Neural cell (in vitro differentiated cells): ENCODE results near the gene REEP1. TPM values are rescaled to one million over a fixed set of nuclear protein-coding genes. Genes with fewer than 3 reads are reported as not detected.

Experiments
- H2AFZ ChIP-seq: fragments of 200-600, 300-800 bp; sonication (generic), shearing (Covaris generic); 2 replicates; pipeline ENCODE4 v1.6.0; 2014; ENCODE audit warnings: low read depth, mild to moderate bottlenecking, antibody characterized with exemption, low read length, moderate library complexity
- H3F3A ChIP-seq: fragments of 200-600 bp; shearing (Covaris generic); 2 replicates; pipeline ENCODE4 v1.6.1; 2016; ENCODE audit warnings: mild to moderate bottlenecking, moderate library complexity, mixed read lengths, antibody characterized with exemption, low read length; ENCODE audit not compliant: insufficient read depth, poor library complexity, severe bottlenecking
- H3K27ac ChIP-seq: fragments of 200-600, 300-800 bp; sonication (generic), shearing (Covaris generic); 2 replicates; pipeline ENCODE4 v1.5.1; 2014; ENCODE audit warnings: mild to moderate bottlenecking, low read length, moderate library complexity
- H3K27me3 ChIP-seq: fragments of 300-800, 200-600 bp; sonication (generic), shearing (Covaris generic); 2 replicates; pipeline ENCODE4 v1.6.0; 2014; ENCODE audit warnings: mild to moderate bottlenecking, low read depth, low read length, moderate library complexity; ENCODE audit not compliant: insufficient read depth
- H3K36me3 ChIP-seq: fragments of 300-800, 200-600 bp; sonication (generic), shearing (Covaris generic); 2 replicates; pipeline ENCODE4 v1.5.1; 2014; ENCODE audit warnings: mild to moderate bottlenecking, antibody characterized with exemption, low read length, moderate library complexity; ENCODE audit not compliant: insufficient read depth
- H3K4me2 ChIP-seq: fragments of 300-800, 200-600 bp; sonication (generic), shearing (Covaris generic); 2 replicates; pipeline ENCODE4 v1.6.0; 2014; ENCODE audit warnings: mild to moderate bottlenecking, low read length
- H3K4me3 ChIP-seq: fragments of 300-800, 200-600 bp; sonication (generic), shearing (Covaris generic); 2 replicates; pipeline ENCODE4 v1.5.1; 2014; ENCODE audit warnings: mild to moderate bottlenecking, low read length, moderate library complexity
- H3K79me2 ChIP-seq: fragments of 200-600 bp; shearing (Covaris generic); replicated peaks from 2 replicates; pipeline ENCODE4 v1.6.0; 2014; ENCODE audit warnings: mild to moderate bottlenecking, low read length, moderate library complexity; ENCODE audit not compliant: insufficient read depth
- H3K9ac ChIP-seq: fragments of 300-800, 200-600 bp; sonication (generic), shearing (Covaris generic); 2 replicates; pipeline ENCODE4 v1.6.1; 2016; ENCODE audit warnings: mild to moderate bottlenecking, low read length, mixed read lengths
- H3K9me2 ChIP-seq: fragments of 200-600 bp; shearing (Covaris generic); 2 replicates; pipeline ENCODE4 v1.6.1; 2016; ENCODE audit warnings: mild to moderate bottlenecking, low read length, mixed read lengths; ENCODE audit not compliant: insufficient read depth
- H3K9me3 ChIP-seq: fragments of 200-600, 300-800 bp; sonication (generic), shearing (Covaris generic); 2 replicates; pipeline ENCODE4 v1.6.1; 2016; ENCODE audit warnings: mild to moderate bottlenecking, mixed run types, low read length, moderate library complexity, mixed read lengths
- H4K20me1 ChIP-seq: fragments of 200-600 bp; shearing (Covaris generic); 2 replicates; pipeline ENCODE4 v1.6.1; 2016; ENCODE audit warnings: mild to moderate bottlenecking, mixed run types; ENCODE audit not compliant: insufficient read depth
- CTCF ChIP-seq: fragments of 450-650 bp; IDR thresholded peaks from 2 replicates; pipeline ENCODE4 v1.5.1; 2014; ENCODE audit warnings: antibody characterized with exemption, mild to moderate bottlenecking, moderate library complexity; ENCODE audit not compliant: poor library complexity, severe bottlenecking
- EP300 ChIP-seq: fragments of 450-650 bp; conservative IDR thresholded peaks from 2 replicates; pipeline ENCODE4 v1.6.1; 2014; ENCODE audit warnings: antibody characterized with exemption, mild to moderate bottlenecking, moderate library complexity; ENCODE audit not compliant: poor library complexity, severe bottlenecking
- EZH2 ChIP-seq: fragments of 200-600, 300-800 bp; shearing (Covaris generic), sonication (generic); IDR thresholded peaks from 2 replicates; pipeline ENCODE4 v1.6.1; 2014; ENCODE audit warnings: antibody characterized with exemption, low read length, borderline replicate concordance, mild to moderate bottlenecking; ENCODE audit not compliant: insufficient read depth, poor library complexity, severe bottlenecking
- MXI1 ChIP-seq: fragments of 450-650 bp; conservative IDR thresholded peaks from 2 replicates; pipeline ENCODE4 v1.6.1; 2014; ENCODE audit warnings: antibody characterized with exemption, mild to moderate bottlenecking; ENCODE audit not compliant: poor library complexity, severe bottlenecking
- POLR2AphosphoS5 ChIP-seq: IDR thresholded peaks from 2 replicates; pipeline ENCODE4 v1.6.1; 2012
- RAD21 ChIP-seq: fragments of 450-650 bp; conservative IDR thresholded peaks from 2 replicates; pipeline ENCODE4 v1.6.1; 2014; ENCODE audit warnings: antibody characterized with exemption, mild to moderate bottlenecking, moderate library complexity
- SMC3 ChIP-seq: fragments of 450-650 bp; conservative IDR thresholded peaks from 2 replicates; pipeline ENCODE4 v1.6.1; 2014; ENCODE audit warnings: antibody characterized with exemption, mild to moderate bottlenecking, moderate library complexity; ENCODE audit not compliant: poor library complexity
- TAF1 ChIP-seq: IDR thresholded peaks from 2 replicates; pipeline ENCODE4 v1.6.1; 2012; ENCODE audit warnings: low read depth
- polyA plus RNA-seq: library from polyadenylated mRNA; depleted of rRNA; stranded (reverse); fragments of >200 nt; gene quantifications from 2 replicates; pipeline ENCODE4 v1.2.3, GENCODE V29; 2014

REEP1 gene
- polyA plus RNA-seq, 1 donor from 2014 or later: 121 TPM

GRCh38 chr2:86226636-86227520 lies 110.5 kb downstream of the REEP1 start:
- Histone ChIP-seq H3K36me3 (peaks cover 13% of the 10 kb centered on the region), H3K27me3 (no peaks in the 10 kb centered on the region), H3K9me2 (no peaks in the 10 kb centered on the region), H3F3A (peaks cover 7% of the 10 kb centered on the region), H3K4me3 (no peak overlapping the region), H3K9me3 (no peaks in the 10 kb centered on the region), H3K79me2 (no peaks in the 10 kb centered on the region), H3K27ac (no peak overlapping the region), H3K4me2 (no peak overlapping the region), H4K20me1 (no peaks in the 10 kb centered on the region), H2AFZ (no peak overlapping the region), H3K9ac (no peak overlapping the region)
- TF ChIP-seq SMC3 (no peak), POLR2AphosphoS5 (no peak), CTCF (no peak)

GRCh38 chr2:86226070-86226469 lies 111.4 kb downstream of the REEP1 start:
- Histone ChIP-seq H3K4me3 (no peak overlapping the region), H3K79me2 (no peaks in the 10 kb centered on the region), H3K36me3 (peaks cover 10% of the 10 kb centered on the region), H3K27me3 (no peaks in the 10 kb centered on the region), H4K20me1 (no peaks in the 10 kb centered on the region), H3K9ac (no peak overlapping the region), H3K27ac (no peak overlapping the region), H2AFZ (no peak overlapping the region), H3K9me2 (no peaks in the 10 kb centered on the region), H3F3A (peaks cover 7% of the 10 kb centered on the region), H3K9me3 (no peaks in the 10 kb centered on the region), H3K4me2 (no peak overlapping the region)
- TF ChIP-seq EZH2: no peak
- no peak for TF ChIP-seq RAD21

GRCh38 chr2:86225581-86225980 lies 111.8 kb downstream of the REEP1 start:
- Histone ChIP-seq H3K4me3 (no peak overlapping the region), H2AFZ (no peak overlapping the region)

More at GRCh38 chr2:86225581-86225980, 111.8 kb downstream of the REEP1 start:
- TF ChIP-seq EP300: no peak
- no peak for TF ChIP-seq TAF1
- TF ChIP-seq CTCF: no peak
- TF ChIP-seq POLR2AphosphoS5: no peak
- TF ChIP-seq MXI1: no peak
- H3K9ac ChIP-seq: no peak overlapping the region
- H3K9me3 ChIP-seq: no peaks in the 10 kb centered on the region
- no peaks in the 10 kb centered on the region for H3K79me2 ChIP-seq
- no peaks in the 10 kb centered on the region for H4K20me1 ChIP-seq
- peaks cover 7% of the 10 kb centered on the region for H3F3A ChIP-seq
- H3K9me2 ChIP-seq: no peaks in the 10 kb centered on the region
- H3K36me3 ChIP-seq: peaks cover 6% of the 10 kb centered on the region
- no peak overlapping the region for H3K4me2 ChIP-seq
- no peak overlapping the region for H3K27ac ChIP-seq
- no peaks in the 10 kb centered on the region for H3K27me3 ChIP-seq
